SK-N-SH treated with all-trans-retinoic acid at 6 μM for 48 hours (cell line): ENCODE measurements around the gene EPM2A.

Source experiments
- ATAC-seq: fragments of 200-7000 bp; cut with Tn5 transposase; 3 replicates; pipeline ENCODE4 v1.9.1; 2020; ENCODE audit warnings: mild to moderate bottlenecking, moderate library complexity
- ARNTL ChIP-seq: fragments of 450-650 bp; formaldehyde crosslinking; IDR thresholded peaks from 2 replicates; pipeline ENCODE4 v1.5.0; 2020; ENCODE audit warnings: low read depth, mild to moderate bottlenecking, moderate library complexity, borderline replicate concordance
- BACH2 ChIP-seq: fragments of 250-450 bp; sonication (Bioruptor Pico); IDR thresholded peaks from 2 replicates; pipeline ENCODE4 v1.9.0; 2021; ENCODE audit warnings: mild to moderate bottlenecking, borderline replicate concordance
- CSDC2 ChIP-seq: fragments of 250-450 bp; sonication (Bioruptor Pico); IDR thresholded peaks from 2 replicates; pipeline ENCODE4 v1.5.0; 2020; ENCODE audit warnings: mild to moderate bottlenecking, moderate library complexity
- ESRRG ChIP-seq: fragments of 250-450 bp; sonication (Bioruptor Pico); IDR thresholded peaks from 2 replicates; pipeline ENCODE4 v1.6.1; 2021; ENCODE audit warnings: mild to moderate bottlenecking
- GLIS3 ChIP-seq: fragments of 250-450 bp; sonication (Bioruptor Pico); IDR thresholded peaks from 2 replicates; pipeline ENCODE4 v1.5.0; 2020; ENCODE audit warnings: mild to moderate bottlenecking, moderate library complexity
- ISL1 ChIP-seq: fragments of 250-450 bp; sonication (Bioruptor Pico); IDR thresholded peaks from 2 replicates; pipeline ENCODE4 v2.1.2; 2022; ENCODE audit warnings: mild to moderate bottlenecking, moderate library complexity
- OSR1 ChIP-seq: fragments of 250-450 bp; sonication (Bioruptor Pico); IDR thresholded peaks from 2 replicates; pipeline ENCODE4 v1.8.0; 2022; ENCODE audit warnings: moderate library complexity, mild to moderate bottlenecking, inconsistent platforms
- PPARA ChIP-seq: fragments of 250-450 bp; sonication (Bioruptor Pico); IDR thresholded peaks from 2 replicates; pipeline ENCODE4 v1.5.0; 2020; ENCODE audit warnings: mild to moderate bottlenecking, borderline replicate concordance
- RARB ChIP-seq: fragments of 250-450 bp; sonication (Bioruptor Pico); IDR thresholded peaks from 2 replicates; pipeline ENCODE4 v1.8.0; 2021; ENCODE audit warnings: mild to moderate bottlenecking, moderate library complexity
- SNAI2 ChIP-seq: fragments of 250-450 bp; sonication (Bioruptor Pico); IDR thresholded peaks from 2 replicates; pipeline ENCODE4 v1.5.0; 2020; ENCODE audit warnings: mild to moderate bottlenecking, moderate library complexity
- TCF4 ChIP-seq: fragments of 250-450 bp; sonication (Bioruptor Pico); IDR thresholded peaks from 2 replicates; pipeline ENCODE4 v1.8.0; 2021; ENCODE audit warnings: mild to moderate bottlenecking, moderate library complexity, borderline replicate concordance
- TOX ChIP-seq: fragments of 250-450 bp; sonication (Bioruptor Pico); IDR thresholded peaks from 2 replicates; pipeline ENCODE4 v1.8.0; 2021; ENCODE audit warnings: mild to moderate bottlenecking, moderate library complexity, borderline replicate concordance
- ZC3H10 ChIP-seq: fragments of 250-450 bp; sonication (Bioruptor Pico); IDR thresholded peaks from 2 replicates; pipeline ENCODE4 v1.5.1; 2021; ENCODE audit warnings: mild to moderate bottlenecking, moderate library complexity
- ZFP30 ChIP-seq: fragments of 450-650 bp; formaldehyde crosslinking; IDR thresholded peaks from 2 replicates; pipeline ENCODE4 v1.5.0; 2022; ENCODE audit warnings: mild to moderate bottlenecking, moderate library complexity
- ZNF565 ChIP-seq: fragments of 450-650 bp; formaldehyde crosslinking; conservative IDR thresholded peaks from 2 replicates; pipeline ENCODE4 v1.5.0; 2020; ENCODE audit warnings: low read depth, mild to moderate bottlenecking, moderate library complexity
- ZNF70 ChIP-seq: fragments of 450-650 bp; formaldehyde crosslinking; IDR thresholded peaks from 2 replicates; pipeline ENCODE4 v1.5.0; 2020; ENCODE audit warnings: mild to moderate bottlenecking, moderate library complexity
- ZNF8 ChIP-seq: fragments of 450-650 bp; formaldehyde crosslinking; IDR thresholded peaks from 2 replicates; pipeline ENCODE4 v1.5.0; 2020; ENCODE audit warnings: mild to moderate bottlenecking, moderate library complexity
- TF ChIP-seq, protein P1 (sequence below): fragments of 250-450 bp; sonication (Bioruptor Pico); IDR thresholded peaks from 2 replicates; pipeline ENCODE4 v1.5.1; 2021; ENCODE audit warnings: mild to moderate bottlenecking, moderate library complexity
- TF ChIP-seq, protein P2 (sequence below): fragments of 250-450 bp; sonication (Bioruptor Pico); IDR thresholded peaks from 2 replicates; pipeline ENCODE4 v1.5.0; 2020; ENCODE audit warnings: mild to moderate bottlenecking, moderate library complexity
- TF ChIP-seq, protein P3 (sequence below): fragments of 250-450 bp; sonication (Bioruptor Pico); IDR thresholded peaks from 2 replicates; pipeline ENCODE4 v1.5.1; 2020; ENCODE audit warnings: low read depth, mild to moderate bottlenecking, moderate library complexity
- TF ChIP-seq, protein P4 (sequence below): fragments of 250-450 bp; sonication (Bioruptor Pico); IDR thresholded peaks from 2 replicates; pipeline ENCODE4 v1.8.0; 2021; ENCODE audit warnings: low read depth, mild to moderate bottlenecking, moderate library complexity, borderline replicate concordance
- TF ChIP-seq, protein P5 (sequence below): fragments of 250-450 bp; sonication (Bioruptor Pico); IDR thresholded peaks from 2 replicates; pipeline ENCODE4 v1.8.0; 2020; ENCODE audit warnings: mild to moderate bottlenecking, moderate library complexity, borderline replicate concordance

Gene EPM2A

DNA sequence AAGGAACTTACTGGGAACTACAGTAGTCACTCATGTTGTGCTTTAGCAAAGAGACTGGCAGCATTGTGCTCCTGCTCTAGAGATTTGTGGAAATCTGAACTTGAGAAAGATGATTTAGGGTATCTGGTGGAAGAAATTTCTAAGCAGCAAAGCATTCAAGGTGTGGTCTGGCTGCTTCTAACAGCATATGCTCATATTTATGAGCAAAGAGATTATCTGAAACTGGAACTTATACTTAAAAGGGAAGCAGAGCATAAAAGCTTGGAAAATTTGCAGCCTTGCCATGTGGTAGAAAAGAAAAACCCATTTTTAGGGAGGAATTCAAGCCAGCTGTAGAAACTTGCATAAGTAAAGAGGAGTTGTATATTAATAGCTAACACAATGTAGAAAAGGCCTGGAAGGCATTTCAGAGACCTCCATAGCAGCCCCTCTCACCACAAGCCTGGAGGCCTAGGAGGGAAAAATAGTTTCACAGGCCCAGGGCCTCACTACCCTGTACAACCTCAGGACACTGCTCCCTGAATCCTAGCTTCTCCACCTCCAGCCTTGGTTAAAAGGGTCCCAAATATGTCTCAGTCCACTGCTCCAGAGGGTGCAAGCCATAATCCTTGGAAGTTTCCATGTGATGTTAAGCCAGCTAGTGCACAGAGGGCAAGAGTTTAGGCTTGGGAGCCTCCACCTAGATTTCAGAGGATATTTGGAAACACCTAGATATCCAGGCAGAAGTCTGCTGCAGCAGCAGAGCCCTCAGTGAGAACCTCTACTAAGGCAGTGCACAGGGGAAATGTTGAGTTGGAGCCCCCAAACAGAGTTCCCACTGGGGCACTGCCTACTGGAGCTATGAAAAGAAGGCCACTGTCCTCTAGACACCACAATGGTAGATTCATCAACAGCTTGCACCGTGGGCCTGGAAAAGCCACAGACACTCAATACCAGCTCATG lies 6.6 kb downstream of the EPM2A start:
- no peak for ATAC-seq
- TF ChIP-seq ZFP30 (CRISPR knock-in tag) = no peak
- TF ChIP-seq OSR1 = no peak
- TF ChIP-seq GLIS3 = no peak
- TF ChIP-seq CSDC2 (CRISPR knock-in tag) = no peak
- TF ChIP-seq, protein P1, sequence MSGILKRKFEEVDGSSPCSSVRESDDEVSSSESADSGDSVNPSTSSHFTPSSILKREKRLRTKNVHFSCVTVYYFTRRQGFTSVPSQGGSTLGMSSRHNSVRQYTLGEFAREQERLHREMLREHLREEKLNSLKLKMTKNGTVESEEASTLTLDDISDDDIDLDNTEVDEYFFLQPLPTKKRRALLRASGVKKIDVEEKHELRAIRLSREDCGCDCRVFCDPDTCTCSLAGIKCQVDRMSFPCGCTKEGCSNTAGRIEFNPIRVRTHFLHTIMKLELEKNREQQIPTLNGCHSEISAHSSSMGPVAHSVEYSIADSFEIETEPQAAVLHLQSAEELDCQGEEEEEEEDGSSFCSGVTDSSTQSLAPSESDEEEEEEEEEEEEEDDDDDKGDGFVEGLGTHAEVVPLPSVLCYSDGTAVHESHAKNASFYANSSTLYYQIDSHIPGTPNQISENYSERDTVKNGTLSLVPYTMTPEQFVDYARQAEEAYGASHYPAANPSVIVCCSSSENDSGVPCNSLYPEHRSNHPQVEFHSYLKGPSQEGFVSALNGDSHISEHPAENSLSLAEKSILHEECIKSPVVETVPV (CRISPR knock-in tag) = no peak
- no peak for TF ChIP-seq SNAI2
- TF ChIP-seq, protein P2, sequence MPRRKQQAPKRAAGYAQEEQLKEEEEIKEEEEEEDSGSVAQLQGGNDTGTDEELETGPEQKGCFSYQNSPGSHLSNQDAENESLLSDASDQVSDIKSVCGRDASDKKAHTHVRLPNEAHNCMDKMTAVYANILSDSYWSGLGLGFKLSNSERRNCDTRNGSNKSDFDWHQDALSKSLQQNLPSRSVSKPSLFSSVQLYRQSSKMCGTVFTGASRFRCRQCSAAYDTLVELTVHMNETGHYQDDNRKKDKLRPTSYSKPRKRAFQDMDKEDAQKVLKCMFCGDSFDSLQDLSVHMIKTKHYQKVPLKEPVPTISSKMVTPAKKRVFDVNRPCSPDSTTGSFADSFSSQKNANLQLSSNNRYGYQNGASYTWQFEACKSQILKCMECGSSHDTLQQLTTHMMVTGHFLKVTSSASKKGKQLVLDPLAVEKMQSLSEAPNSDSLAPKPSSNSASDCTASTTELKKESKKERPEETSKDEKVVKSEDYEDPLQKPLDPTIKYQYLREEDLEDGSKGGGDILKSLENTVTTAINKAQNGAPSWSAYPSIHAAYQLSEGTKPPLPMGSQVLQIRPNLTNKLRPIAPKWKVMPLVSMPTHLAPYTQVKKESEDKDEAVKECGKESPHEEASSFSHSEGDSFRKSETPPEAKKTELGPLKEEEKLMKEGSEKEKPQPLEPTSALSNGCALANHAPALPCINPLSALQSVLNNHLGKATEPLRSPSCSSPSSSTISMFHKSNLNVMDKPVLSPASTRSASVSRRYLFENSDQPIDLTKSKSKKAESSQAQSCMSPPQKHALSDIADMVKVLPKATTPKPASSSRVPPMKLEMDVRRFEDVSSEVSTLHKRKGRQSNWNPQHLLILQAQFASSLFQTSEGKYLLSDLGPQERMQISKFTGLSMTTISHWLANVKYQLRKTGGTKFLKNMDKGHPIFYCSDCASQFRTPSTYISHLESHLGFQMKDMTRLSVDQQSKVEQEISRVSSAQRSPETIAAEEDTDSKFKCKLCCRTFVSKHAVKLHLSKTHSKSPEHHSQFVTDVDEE (CRISPR knock-in tag) = no peak
- no peak for TF ChIP-seq ZNF8 (CRISPR knock-in tag)
- no peak for TF ChIP-seq ESRRG
- no peak for TF ChIP-seq TCF4 (CRISPR knock-in tag)
- TF ChIP-seq ISL1 (CRISPR knock-in tag) = no peak
- no peak for TF ChIP-seq ZC3H10 (CRISPR knock-in tag)
- no peak for TF ChIP-seq RARB (CRISPR knock-in tag)
- TF ChIP-seq, protein P3, sequence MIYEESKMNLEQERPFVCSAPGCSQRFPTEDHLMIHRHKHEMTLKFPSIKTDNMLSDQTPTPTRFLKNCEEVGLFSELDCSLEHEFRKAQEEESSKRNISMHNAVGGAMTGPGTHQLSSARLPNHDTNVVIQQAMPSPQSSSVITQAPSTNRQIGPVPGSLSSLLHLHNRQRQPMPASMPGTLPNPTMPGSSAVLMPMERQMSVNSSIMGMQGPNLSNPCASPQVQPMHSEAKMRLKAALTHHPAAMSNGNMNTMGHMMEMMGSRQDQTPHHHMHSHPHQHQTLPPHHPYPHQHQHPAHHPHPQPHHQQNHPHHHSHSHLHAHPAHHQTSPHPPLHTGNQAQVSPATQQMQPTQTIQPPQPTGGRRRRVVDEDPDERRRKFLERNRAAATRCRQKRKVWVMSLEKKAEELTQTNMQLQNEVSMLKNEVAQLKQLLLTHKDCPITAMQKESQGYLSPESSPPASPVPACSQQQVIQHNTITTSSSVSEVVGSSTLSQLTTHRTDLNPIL = no peak
- TF ChIP-seq, protein P4, sequence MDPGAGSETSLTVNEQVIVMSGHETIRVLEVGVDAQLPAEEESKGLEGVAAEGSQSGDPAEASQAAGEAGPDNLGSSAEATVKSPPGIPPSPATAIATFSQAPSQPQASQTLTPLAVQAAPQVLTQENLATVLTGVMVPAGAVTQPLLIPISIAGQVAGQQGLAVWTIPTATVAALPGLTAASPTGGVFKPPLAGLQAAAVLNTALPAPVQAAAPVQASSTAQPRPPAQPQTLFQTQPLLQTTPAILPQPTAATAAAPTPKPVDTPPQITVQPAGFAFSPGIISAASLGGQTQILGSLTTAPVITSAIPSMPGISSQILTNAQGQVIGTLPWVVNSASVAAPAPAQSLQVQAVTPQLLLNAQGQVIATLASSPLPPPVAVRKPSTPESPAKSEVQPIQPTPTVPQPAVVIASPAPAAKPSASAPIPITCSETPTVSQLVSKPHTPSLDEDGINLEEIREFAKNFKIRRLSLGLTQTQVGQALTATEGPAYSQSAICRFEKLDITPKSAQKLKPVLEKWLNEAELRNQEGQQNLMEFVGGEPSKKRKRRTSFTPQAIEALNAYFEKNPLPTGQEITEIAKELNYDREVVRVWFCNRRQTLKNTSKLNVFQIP (CRISPR knock-in tag) = no peak
- no peak for TF ChIP-seq PPARA (CRISPR knock-in tag)
- no peak for TF ChIP-seq ZNF565 (CRISPR knock-in tag)
- TF ChIP-seq, all 23 proteins: peak for 0

DNA sequence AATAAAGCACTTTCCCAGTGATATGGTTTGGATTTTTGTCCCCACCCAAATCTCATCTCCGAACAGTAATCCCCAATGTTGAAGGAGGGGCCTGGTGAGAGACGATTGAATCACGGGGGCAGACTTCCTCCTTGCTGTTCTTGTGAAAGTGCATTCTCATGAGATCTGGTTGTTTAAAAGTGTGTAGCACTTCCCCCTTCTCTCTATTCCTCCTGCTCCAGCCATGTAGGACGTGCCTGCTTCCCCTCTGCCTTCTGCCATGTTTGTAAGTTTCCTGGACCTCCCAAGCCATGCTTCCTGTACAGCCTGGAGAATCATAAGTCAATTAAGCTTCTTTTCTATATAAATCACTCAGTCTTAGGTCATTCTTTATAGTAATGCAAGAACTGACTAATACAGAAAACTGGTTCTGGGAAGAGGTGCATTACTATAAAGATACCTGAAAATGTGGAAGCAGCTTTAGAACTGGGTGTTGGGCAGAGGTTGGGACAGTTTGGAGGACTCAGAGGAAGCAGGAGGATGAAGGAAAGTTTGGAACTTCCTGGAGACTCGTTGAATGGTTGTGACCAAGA lies 7.4 kb downstream of the EPM2A start:
- ATAC-seq = no peak
- TF ChIP-seq RARB (CRISPR knock-in tag) (no peak), PPARA (CRISPR knock-in tag) (no peak), TCF4 (CRISPR knock-in tag) (no peak), ARNTL (CRISPR knock-in tag) (no peak), ZNF8 (CRISPR knock-in tag) (no peak), GLIS3 (no peak), ESRRG (no peak), BACH2 (CRISPR knock-in tag) (no peak), TOX (no peak), ISL1 (CRISPR knock-in tag) (no peak), ZNF70 (CRISPR knock-in tag) (no peak), OSR1 (no peak), SNAI2 (no peak)
- TF ChIP-seq, protein P3 = no peak
- TF ChIP-seq, protein P2 (CRISPR knock-in tag) = no peak
- TF ChIP-seq, protein P5, sequence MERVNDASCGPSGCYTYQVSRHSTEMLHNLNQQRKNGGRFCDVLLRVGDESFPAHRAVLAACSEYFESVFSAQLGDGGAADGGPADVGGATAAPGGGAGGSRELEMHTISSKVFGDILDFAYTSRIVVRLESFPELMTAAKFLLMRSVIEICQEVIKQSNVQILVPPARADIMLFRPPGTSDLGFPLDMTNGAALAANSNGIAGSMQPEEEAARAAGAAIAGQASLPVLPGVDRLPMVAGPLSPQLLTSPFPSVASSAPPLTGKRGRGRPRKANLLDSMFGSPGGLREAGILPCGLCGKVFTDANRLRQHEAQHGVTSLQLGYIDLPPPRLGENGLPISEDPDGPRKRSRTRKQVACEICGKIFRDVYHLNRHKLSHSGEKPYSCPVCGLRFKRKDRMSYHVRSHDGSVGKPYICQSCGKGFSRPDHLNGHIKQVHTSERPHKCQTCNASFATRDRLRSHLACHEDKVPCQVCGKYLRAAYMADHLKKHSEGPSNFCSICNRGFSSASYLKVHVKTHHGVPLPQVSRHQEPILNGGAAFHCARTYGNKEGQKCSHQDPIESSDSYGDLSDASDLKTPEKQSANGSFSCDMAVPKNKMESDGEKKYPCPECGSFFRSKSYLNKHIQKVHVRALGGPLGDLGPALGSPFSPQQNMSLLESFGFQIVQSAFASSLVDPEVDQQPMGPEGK (CRISPR knock-in tag) = no peak
- TF ChIP-seq, protein P4 (CRISPR knock-in tag) = no peak
